ENCODE measurements around the gene CBR3. TPM values are rescaled to one million over a fixed set of nuclear protein-coding genes. Genes with fewer than 3 reads are reported as not detected.

The CBR3 gene
- 0.31 TPM in 1 of 3 replicates, not detected in the others for total RNA-seq

DNA sequence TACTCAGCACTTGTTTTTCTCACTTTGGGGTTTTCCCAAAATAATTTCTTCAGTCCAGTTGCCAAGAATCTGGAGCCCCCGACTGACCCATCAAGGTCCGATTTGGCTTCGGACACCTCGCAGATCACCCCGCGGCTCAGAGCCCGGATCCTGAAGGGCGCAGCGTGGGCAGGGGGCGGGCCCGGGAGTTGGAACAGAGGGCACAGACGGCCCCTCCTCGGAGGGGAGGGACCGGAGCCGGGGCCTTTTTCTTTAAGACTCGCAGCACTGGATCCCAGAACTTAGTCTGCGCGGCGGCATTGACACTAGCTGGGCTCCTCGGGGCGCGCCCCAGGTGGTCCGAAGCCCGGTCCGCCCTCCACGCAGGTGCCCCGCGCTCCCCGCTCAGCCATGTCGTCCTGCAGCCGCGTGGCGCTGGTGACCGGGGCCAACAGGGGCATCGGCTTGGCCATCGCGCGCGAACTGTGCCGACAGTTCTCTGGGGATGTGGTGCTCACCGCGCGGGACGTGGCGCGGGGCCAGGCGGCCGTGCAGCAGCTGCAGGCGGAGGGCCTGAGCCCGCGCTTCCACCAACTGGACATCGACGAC, at the start of gene CBR3:
CBR3 (plus strand) TSS at position 277 of the 588 bp plus-strand sequence; CDS start at position 391, 114 bp downstream.
- Mint-ChIP-seq H3K4me3 (peak within 1 kb of the TSS; percentile 71), H3K27ac (no peak within 1 kb of the TSS), H3K4me1 (peaks cover 15% of the 10 kb centered on the region), H3K36me3 (no peaks in the 10 kb centered on the region), H3K27me3 (ENCODE audit: low read depth) (peaks cover 66% of the 10 kb centered on the region), H3K9me3 (no peaks in the 10 kb centered on the region)
- TF ChIP-seq, protein P1, sequence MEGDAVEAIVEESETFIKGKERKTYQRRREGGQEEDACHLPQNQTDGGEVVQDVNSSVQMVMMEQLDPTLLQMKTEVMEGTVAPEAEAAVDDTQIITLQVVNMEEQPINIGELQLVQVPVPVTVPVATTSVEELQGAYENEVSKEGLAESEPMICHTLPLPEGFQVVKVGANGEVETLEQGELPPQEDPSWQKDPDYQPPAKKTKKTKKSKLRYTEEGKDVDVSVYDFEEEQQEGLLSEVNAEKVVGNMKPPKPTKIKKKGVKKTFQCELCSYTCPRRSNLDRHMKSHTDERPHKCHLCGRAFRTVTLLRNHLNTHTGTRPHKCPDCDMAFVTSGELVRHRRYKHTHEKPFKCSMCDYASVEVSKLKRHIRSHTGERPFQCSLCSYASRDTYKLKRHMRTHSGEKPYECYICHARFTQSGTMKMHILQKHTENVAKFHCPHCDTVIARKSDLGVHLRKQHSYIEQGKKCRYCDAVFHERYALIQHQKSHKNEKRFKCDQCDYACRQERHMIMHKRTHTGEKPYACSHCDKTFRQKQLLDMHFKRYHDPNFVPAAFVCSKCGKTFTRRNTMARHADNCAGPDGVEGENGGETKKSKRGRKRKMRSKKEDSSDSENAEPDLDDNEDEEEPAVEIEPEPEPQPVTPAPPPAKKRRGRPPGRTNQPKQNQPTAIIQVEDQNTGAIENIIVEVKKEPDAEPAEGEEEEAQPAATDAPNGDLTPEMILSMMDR (IDR thresholded peaks at IDR 0.05; ENCODE audit: unreplicated experiment), result no peak
- peak in 1 of 2 experiments; percentile 45 for DNase-seq (ENCODE audit: low spot score in 2 of 2, unreplicated experiment in 2 of 2)

DNA sequence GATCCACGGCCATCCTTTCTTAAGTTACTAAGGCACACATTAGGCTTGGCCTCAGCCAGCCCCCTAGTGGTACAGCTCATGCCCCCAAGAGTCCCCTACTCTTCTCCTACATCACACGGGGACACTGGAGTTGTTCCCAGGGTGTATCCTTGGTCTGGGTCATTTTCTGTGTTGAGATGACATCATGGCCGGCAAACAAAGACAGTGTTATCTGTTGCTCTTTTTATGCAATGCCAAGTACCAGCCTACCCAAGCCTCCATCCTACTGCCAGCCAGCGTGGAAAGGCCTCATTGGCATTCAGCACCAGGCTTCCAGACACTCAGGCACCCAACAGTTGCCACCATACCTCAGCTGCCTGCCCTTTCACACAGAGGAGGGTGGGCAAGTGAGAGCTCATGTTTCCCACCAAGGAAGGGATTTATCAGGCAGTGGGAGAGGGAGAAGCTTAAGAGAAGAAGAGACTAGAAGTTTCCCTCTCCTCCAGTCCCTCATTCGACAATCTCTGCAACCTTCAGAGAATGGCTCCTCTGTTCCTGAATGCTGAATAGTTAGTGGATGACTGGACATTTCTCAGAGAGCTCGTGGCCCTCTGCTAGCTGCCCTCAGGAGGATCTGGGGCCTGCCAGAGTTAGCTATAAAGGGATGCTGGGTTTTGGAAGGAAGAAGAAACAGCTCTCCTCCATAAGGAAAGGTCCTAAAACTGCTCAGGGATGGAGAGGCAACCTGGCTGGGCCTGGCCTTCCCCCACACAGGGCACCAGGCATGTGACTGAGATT, 47.3 kb upstream of the CBR3 start:
- no peak for DNase-seq (ENCODE audit: low spot score in 2 of 2, unreplicated experiment in 2 of 2)
- Mint-ChIP-seq H3K4me3 (no peak overlapping the region), H3K9me3 (no peaks in the 10 kb centered on the region), H3K27me3 (ENCODE audit: low read depth) (no peaks in the 10 kb centered on the region), H3K4me1 (no peaks in the 10 kb centered on the region), H3K27ac (no peak overlapping the region), H3K36me3 (no peaks in the 10 kb centered on the region)
- TF ChIP-seq, protein P1 (IDR thresholded peaks at IDR 0.05; ENCODE audit: unreplicated experiment), result no peak

DNA sequence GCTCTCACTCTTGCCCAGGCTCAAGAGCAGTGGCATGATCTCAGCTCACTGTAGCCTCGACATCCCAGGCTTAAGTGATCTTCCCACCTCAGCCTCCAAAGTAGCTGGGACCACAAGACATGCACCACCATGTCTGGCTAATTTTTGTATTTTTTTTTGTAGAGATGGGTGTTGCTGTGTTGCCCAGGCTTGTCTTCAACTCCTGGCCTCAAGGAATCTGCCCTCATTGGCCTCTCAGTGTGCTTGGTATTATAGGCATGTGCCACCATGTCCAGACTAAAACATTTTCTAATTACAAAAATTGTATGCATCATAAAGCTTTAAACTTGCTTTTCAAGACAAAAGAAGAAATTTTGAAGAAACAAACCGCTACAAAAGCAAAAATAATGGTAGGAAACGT, 44.9 kb upstream of the CBR3 start:
- H3K27ac Mint-ChIP-seq, result no peak overlapping the region
- TF ChIP-seq, protein P1 (IDR thresholded peaks at IDR 0.05; ENCODE audit: unreplicated experiment), result no peak
- H3K9me3 Mint-ChIP-seq, result peaks cover 8% of the 10 kb centered on the region
- no peak for DNase-seq (ENCODE audit: low spot score in 2 of 2, unreplicated experiment in 2 of 2)
- H3K36me3 Mint-ChIP-seq, result peaks cover 7% of the 10 kb centered on the region
- no peaks in the 10 kb centered on the region for H3K4me1 Mint-ChIP-seq
- H3K27me3 Mint-ChIP-seq (ENCODE audit: low read depth), result no peaks in the 10 kb centered on the region
- H3K4me3 Mint-ChIP-seq, result no peak overlapping the region

DNA sequence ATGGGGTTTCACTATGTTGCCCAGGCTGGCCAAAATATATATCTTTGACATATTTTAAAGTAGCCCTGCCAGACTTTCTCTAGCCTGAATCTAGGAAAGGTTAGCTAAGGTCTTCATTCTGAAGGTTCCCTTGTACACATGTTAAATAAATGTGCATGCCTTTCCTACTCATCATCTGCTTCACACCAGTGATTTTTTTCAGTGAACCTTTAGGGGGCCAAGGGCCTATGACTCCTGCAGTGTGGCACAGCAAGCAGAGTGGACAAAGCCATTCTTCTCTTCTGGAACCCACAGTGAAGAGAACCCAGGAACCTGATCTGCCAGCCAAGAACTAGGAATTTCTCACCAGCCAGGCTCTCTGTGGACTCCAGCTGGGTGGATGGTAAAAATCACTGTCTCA, 42.2 kb upstream of the CBR3 start:
- Mint-ChIP-seq H3K4me3 (no peak overlapping the region), H3K27me3 (ENCODE audit: low read depth) (no peaks in the 10 kb centered on the region), H3K27ac (no peak overlapping the region), H3K4me1 (no peaks in the 10 kb centered on the region), H3K36me3 (peaks cover 7% of the 10 kb centered on the region), H3K9me3 (peaks cover 11% of the 10 kb centered on the region)
- TF ChIP-seq, protein P1 (IDR thresholded peaks at IDR 0.05; ENCODE audit: unreplicated experiment), result no peak
- DNase-seq (ENCODE audit: low spot score in 2 of 2, unreplicated experiment in 2 of 2), result no peak

DNA sequence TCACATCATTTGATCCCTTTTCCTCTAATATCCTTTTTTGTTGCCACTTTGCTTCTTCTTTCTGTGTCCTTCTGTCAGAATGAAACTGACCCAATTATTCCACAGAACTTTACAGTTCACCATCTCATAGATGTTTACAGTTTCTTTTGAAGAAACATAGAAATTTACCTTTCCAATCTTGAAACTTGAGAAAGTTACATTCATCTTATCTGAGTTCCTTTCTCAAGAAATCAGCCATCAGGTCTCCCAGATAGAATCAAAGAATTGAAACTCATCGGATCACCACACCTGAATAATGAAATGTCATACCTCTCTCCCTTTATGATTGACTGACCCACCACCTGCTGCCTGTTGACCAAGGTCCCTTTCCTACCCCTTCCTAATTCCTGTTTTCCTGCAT, 41.4 kb upstream of the CBR3 start:
- Mint-ChIP-seq H3K9me3 (peaks cover 11% of the 10 kb centered on the region), H3K4me1 (no peaks in the 10 kb centered on the region), H3K27me3 (ENCODE audit: low read depth) (no peaks in the 10 kb centered on the region), H3K36me3 (peaks cover 7% of the 10 kb centered on the region), H3K27ac (no peak overlapping the region), H3K4me3 (no peak overlapping the region)
- TF ChIP-seq, protein P1 (IDR thresholded peaks at IDR 0.05; ENCODE audit: unreplicated experiment), result no peak
- no peak for DNase-seq (ENCODE audit: low spot score in 2 of 2, unreplicated experiment in 2 of 2)
